RCC 7860 (cell line): Measurements from ENCODE around the gene PLA2G4D.
A peak's percentile ranks its signal among the peaks of the same experiment; 100 is the strongest.

Source experiments
- DNase-seq: peaks from one replicate; pipeline ENCODE4 v3.0.0-alpha.2; 2015; ENCODE audit warnings: low spot score
- FAIRE-seq: peaks from 2 replicates; lab custom pipeline; 2012; peaks lifted over from hg19 to GRCh38; lab: Jason Lieb, UNC

PLA2G4D gene

DNA sequence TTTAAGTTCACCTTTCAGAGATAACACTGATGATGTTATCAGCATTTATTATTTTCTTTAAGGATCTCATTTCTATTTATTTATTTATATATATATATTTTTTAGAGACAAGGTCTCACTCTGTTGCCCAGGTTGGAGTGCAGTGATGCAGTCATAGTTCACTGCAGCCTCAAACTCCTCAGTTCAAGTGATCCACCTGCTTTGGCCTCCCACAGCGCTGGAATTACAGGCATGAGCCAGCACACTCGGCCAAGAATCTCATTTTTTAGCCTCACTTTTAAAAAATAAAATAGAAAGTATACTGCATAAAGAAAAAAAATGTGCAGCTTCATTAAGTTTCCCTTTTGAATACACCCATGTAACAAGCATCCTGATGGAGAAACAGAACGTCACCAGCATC is 35.6 kb downstream of the PLA2G4D start:
- FAIRE-seq, result no peak
- no peak for DNase-seq

DNA sequence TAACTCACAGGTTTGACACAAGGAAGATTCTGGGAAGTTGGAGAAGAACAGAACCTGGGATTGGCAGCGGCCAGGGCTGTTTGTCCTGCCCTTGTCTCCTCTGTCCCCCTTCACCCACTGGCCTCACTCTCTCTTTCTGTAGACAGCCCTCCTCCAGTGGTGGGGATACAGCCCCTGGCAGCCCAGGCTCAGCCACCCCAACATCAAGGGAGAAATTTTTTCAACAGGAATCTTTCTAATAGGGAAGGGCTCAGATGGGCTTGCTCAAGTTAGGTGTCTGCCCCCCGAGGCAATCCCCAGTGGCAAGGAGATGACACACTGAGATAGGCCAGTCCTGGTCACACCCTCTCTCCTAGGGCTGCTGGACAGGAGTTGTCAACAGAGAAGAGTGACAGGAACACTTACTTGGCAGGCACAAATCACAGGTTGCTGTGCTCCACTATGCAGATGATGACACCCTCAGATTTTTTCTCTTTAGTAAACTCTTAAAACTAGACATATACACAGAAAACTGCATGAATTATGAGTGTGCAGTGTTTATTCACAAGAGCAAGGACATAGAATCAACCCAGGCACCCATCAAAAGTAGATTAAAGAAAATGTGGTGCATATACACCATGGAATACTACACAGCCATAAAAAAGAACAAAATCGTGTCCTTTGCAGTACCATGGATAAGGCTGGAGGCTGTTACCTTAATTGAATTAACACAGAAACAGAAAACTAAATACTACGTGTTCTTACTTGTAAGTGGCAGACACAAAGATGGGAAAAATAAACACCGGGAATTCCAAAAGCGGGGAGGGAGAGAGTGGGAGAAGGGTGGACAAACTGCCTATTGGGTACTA is 36.3 kb downstream of the PLA2G4D start:
- DNase-seq, result no peak
- no peak for FAIRE-seq

DNA sequence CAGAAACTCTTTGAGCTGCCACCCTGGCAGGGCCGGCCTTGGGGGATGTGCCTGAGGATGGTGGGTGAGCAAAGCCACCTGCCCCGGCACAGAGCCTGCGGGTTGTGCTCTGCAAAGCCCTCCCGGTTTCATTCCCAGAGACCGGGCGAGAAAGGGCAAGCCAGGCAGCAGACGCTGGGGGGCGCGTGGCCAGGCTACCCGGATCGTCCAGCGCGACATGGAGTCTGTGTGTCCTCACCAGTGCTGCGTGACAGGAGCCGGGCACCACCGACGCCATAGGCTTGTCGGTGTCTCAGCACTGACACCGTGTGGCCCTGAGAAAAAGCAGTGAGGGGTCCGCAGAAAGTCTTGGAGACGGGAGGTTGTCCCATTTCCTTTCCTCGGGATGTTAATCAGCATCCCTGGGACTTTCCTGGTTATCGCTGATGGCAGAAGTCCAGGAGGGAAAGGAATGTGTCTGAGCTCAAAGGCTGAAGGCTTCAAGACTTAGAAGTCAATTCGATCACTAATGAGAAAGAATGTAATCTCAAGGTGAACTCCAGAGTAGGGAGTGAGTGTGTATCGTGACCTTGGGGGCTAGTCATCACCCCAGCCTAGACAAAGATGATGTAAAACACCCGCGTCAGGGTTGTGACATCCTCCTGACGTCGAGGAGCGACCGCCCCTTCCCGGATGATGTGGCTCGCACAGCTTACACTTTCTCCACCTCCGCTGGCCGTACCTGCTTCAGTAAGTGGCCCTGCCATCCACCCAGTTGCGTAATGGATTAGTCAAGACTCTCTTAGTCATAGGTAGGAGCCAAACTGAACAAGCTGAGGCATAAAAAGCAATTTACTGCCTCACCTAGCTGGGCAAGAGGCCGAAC is 37.2 kb downstream of the PLA2G4D start:
- peak; percentile 88 for DNase-seq
- peak; percentile 49 for FAIRE-seq

DNA sequence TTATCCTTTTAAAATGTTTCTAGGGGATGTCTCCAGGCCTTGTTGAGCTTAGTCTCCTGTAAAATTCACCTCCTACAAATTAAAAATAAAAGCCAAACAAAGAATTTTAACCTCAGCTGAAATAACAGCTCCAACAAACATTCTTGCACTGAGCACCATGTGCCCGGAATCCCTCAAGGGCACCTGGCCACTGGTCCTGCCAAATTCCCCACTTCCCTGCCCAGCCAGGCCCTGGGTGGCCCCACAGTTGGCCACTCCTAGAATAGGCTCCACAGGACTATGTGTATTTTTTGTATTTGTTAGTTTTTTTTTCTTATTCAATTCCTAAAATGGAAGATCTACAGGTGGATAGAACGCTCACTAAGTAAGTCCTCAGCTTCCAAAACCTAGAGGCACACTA is 40.4 kb downstream of the PLA2G4D start:
- DNase-seq (no peak), FAIRE-seq (no peak)

DNA sequence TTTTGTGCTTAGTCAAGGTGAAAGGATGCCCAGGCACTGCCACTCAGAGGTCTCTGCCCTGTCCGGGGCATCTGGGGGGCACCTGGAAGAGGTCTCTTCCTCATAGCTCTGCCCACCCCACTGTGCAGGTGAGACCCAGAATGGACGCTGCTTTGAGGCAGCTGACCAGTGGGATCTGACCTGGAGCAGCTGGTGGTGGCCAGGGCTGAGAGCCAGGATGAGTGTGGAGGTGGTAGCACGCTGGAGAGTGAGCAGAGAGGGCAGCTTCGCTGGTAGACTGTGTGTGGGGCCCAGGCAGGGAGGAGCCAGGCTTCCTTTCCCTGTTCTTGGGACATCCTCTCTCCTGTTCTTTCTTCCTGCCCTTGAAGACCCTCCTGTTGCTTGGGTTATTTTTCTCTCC is 41.4 kb downstream of the PLA2G4D start:
- DNase-seq, result no peak
- FAIRE-seq, result no peak

DNA sequence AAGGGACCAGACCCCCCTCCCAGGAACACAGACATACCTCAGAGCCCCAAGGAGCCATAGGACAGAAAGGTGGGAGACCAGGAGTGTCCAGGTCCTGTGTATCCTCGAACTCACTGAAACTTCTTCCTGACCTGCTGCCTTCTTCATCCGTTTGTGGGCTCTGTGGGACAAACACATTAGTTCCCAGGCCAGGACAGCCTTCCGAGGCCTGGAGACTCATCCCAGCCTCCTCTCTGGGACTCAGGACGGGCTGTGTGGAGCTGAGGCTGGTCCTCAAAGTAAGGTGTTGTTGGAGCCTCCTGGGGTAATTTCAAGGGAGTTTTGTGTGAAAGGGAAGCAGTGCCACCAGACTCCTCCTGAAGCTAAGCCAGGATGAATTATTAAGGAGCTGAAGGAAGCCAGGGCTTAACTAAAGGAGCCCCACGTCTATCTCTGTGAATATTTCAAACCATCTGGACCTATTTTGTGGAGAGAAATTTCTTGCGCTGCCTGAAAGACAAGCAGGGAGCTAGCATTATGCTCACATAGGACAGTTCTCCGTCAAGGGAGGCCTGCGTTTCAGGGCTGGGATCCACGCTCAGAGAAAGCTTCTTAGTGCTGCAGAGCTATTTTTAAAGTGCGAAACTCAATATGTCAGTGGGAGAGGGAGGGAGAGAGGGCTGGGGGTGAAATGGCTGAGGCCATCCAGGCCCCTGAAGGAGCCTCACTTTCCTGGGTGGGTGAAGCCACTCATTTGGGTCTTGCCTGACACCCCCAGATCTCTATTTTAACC is 43.7 kb downstream of the PLA2G4D start:
- no peak for FAIRE-seq
- DNase-seq, result no peak

DNA sequence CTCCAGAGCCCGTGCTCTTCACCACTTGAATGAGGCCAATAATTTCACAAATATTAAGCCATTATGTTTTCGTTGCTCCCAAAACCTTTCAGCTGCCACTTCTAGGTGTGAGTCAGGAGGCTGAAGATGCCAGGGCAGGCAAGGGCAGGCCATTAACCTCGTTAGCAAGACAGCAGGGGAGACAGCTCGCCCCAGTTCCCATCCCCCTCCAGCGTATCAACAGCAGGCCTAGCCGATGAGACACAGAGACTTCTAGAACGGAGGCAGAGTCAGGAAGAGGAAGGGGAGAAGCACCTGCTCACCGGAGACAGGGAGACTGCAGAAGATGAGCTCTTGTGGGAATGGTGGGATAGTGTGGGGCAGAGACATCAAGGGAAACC is 45.6 kb downstream of the PLA2G4D start:
- DNase-seq, result no peak

DNA sequence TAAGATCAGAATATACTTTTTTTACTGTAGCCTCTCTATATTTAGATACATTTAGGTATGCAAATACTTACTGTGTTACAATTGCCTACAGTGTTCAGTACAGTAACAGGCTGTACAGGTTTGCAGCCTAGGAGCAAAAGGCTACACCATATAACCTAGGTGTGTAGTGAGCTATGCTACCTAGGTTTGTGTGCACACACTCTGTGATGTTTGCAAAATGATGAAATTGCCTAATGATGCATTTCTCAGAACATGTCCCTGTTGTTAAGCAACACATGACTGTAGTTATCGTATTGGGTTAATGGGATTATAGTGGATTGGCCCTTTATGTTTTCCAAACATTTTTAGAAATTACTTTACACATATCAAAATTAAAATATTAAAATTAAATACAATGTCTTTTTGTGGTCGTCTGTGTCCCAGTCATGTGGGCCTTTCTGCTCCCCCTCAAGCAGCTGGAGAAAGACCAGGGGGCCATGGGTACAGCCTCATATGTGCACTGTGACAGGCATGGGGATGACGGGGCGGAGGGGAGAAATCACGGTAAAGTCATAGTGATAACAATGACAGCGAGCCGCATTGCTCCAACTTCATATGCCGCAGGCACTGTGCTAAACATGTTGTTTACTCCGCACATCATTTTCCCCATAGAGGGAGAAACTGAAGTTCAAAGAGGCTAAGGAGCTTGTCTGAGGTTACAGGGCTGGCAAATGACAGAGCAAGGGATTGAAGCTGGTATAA is 46.1 kb downstream of the PLA2G4D start:
- FAIRE-seq, result no peak
- no peak for DNase-seq

More for the DNA sequence above, 45.6 kb downstream of the PLA2G4D start:
- FAIRE-seq, result no peak

DNA sequence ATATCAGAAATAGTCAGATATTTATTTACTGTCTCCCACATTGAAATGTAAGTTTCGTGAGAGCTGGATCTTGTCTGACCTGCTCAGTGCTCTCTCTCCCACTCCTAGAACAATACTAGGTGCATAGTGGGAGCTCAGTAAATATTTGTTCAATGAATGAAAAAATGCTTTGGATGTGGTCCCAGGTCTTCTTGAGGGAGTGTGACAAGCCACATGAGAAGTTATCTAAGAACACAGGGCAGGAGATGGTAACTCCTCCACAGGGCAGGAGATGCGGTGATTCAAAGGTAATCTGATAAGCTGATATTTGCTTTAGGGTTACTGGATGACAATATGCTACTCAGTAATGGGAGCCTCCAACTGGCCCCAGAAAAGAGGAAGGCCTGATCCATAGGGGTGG is 47.8 kb downstream of the PLA2G4D start:
- FAIRE-seq (no peak), DNase-seq (no peak)

DNA sequence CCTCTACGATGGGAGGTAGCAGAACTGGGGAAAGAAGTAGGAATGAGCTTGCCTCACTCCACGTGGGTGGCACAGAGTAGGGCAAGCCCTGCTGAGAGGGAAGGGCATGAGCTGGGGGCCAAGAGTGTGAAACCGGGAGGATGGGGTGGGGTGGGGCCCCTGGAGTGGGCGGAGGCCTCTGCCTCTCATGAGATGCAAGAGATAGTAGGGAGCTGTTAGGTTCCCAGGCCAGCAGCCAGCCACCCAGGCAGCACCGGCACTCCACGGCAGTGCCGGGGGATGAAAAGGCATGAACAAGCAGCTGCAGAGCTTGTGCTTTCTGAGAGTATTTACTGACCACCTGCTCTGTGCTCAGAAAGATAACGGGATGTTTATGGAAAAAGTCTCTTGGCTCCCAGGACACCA is 49.1 kb downstream of the PLA2G4D start:
- DNase-seq, result no peak
- no peak for FAIRE-seq

DNA sequence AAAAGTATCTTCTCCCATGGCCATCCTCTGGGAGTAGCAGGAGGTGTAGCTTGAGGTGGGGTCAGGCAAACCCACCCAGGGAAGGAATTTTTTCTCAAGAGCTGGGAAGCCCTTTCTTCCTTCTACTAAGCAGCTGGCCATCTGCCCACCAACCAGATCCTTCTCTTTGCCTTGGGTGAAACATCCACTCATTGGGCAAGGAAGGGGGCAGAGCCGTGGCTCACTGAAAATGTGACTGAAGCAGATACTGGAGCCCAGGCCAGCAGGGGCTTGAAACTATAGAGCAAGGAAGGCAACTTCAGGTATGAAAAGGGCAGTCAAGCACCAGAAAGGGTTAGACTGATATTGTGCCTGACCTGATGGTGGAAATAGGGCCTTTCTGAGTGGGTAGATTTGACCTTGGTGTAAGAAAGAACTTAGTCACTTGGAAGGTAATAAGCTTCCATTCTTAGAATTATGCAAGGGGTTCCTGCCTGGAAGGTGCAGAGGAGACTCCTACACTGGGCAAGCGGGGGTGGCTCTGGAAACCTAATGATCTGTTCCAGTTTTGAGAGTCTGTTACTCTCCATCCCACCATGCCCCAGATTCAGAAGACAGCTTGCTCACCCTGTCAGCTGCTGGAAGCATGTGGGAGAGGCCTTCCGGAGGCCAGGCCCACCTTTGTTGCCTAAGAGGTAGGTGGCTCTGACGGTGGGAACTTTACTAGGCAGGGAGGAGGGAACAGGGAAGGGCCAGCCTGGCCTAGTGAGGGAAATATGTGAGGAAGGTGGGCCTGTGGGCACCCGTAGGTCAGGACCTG is 51.6 kb downstream of the PLA2G4D start:
- DNase-seq (no peak), FAIRE-seq (no peak)

DNA sequence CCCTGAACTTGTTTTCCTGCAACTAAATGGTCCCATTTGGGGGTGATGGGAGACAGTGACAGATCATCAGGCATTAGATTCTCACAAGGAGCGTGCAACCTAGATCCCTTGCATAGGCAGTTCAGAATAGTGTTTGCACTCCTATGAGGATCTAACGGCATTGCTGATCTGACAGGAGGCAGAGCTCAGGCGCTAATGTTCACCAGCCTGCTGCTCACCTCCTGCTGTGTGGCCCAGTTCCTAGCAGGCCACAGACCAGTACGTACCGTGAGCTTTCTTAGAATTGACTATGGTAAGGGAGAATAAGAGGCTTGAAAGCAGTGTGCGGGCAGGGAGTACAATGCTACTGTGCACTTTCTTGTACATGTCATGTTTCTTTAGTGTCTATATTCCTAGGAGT is 56.0 kb downstream of the PLA2G4D start:
- FAIRE-seq, result no peak
- no peak for DNase-seq

DNA sequence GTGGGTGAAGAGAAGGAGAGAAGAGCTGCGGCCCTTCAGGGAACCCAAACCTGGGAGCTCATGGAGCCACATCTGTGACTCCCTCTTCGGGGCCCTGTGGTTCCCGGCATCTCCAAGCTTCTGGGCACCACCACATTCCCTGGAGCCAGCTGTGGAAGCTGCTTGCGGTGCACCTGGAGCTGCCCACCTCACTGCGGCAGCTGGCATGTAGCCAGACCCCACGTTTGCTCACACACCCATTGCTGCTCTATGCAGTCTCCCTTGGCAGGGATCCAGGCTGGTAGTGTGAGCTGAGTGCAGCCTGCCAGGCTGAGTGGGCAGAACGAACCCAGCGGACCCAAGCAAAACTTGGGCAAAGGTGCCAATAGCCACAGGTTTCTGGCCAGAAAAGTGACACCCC is 56.7 kb downstream of the PLA2G4D start:
- no peak for FAIRE-seq
- no peak for DNase-seq

DNA sequence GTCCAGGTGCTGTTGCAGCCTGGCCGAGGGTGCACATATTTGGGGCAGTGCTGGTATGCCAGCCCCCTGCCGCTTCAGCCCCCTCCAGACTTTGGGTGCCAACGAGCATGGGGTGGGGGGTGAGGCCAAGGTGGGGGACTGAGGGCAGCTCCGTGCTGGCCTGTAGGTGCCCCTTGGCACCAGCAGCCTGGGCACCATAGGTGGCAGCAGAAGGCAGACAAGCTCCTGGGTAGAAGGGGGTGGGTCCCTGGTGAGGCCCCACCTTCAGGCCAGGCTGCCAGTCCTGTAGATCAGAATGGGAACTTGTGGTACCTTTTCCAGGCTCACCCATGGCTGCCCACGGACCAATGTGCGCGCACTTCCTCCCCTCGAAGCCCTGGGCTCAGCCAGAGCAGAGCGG is 57.4 kb downstream of the PLA2G4D start:
- DNase-seq (no peak), FAIRE-seq (no peak)

DNA sequence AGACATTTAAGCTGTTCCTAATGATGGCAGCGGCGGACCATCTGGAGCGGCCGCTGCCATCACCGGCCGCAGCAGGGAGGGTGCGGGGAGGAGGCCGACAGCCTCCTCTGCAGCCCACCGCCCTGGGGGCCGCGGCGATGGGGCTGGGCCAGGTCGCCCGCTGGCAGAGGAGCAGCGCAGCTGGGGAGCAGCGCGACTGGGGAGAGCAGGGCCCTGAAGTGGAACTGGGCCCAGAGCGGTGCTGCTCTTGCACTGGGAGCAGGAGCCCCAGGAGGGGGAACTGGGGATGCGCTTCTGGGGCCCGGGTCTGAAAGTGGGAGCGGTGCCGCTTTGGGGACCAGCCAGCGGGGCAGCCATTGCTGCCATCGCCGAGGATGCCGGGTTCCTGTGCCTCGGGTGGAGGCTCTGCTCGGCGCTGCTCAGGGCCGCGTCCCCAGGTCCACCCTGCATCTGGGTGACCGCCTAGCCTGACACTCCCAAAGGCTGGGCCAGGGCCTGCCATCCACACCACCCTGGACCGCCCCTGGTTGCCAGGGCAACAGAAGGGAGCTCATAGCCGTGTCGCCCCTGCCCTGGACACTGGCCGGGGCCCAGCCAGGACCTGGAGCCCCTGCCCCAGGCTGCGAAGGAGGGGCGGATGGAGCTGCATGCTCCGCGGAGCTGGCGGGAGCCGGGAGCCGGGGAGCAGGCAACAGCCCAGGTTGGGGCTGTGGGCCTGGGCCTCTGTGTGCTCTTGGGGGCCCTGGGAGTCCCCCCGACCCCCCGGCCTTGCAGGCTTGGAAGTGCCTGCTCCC is 58.1 kb downstream of the PLA2G4D start:
- DNase-seq, result no peak
- FAIRE-seq, result no peak

DNA sequence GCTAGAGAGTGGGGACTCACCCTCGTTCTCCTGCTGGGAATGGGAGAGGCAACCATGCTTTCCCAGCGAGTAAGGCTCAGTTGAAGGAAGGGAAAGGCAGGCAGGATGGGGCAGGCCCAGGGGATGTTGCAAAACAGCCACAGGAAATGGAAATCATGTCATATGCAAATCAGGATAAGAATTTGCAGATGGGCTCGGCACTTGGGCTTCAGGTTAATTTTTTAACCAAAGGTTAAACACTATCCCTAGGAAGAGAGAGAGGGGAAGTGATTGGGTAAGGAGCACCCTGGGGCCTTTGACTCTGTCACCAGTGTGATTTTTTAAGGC is 59.0 kb downstream of the PLA2G4D start:
- DNase-seq, result no peak
- no peak for FAIRE-seq

DNA sequence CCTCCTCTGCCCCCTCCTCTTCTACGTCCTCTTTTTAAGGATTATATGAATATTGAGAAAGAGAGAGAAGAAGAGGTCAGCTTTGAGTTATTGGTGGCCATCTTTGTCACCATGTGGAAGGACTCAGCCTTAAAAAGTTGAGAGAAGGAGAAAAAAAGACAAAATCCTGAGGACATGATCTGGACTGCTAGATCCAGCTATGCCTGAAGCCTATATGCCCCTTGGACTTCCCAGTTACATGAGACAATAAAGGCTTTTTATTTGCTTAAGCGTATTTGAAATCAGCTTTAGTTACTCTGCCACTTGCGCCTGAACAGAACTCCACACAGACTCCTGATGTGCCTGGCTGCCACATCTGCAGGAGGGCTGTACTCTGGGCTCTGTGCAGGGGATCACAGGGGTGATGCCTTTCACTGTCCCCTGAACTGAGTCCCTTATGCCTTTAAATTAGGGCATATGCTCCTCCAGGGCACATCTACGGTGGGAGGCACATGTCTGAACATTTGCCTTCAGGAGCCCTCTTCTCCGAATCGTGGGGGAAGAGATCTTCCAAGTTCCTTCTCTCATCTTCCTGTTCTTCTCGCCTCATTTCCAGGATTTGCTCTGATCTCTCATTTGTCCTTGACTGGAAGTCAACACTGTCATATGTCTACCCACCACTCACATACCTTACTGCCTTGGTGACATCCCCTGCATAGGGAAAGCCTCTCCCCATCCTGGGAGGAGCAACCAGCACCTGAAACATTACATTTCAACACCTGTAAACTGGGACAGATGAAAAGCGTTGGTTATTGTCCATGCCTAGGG is 59.5 kb downstream of the PLA2G4D start:
- no peak for FAIRE-seq
- DNase-seq, result no peak

DNA sequence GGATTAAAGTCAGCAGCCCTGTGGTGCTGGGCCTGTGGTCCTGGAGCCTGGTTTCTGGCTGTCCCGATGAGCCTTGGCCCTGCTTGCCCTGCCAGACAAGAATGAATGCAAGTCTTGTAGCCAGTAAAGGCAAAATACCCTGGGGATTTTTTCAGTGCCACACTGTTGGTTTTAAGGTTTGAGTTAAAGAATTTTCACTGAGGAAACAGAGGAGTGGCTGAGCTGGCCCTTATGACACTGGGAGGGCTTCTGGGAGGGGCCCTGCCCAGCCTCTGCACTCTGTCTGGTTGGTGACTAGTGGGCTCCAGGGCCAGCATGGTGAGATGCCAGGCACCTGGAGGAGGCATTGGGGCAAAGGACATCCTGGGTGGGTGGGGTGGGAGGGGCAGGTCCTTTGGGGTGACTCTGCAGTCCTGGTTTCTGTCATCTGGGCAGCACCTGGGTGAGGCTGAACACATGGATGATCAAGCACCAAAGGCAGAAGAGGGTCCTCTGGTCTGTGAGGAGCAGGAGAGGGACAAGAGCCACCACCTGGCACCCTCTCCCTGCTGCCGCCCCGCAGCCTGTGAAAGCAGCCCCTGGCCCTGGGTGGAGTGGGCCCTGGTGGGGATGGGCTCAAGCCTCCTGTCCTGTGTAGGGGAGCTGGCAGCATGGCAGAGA is 61.0 kb downstream of the PLA2G4D start:
- FAIRE-seq, result no peak
- DNase-seq, result no peak
